Endothelial cell of umbilical vein (primary cell): ENCODE results near the gene RPS21. TPM values are rescaled to one million over a fixed set of nuclear protein-coding genes. Genes with fewer than 3 reads are reported as not detected.

Experiments used
- BruUV-seq: library from RNA; stranded (reverse); fragments of 400-500 nt; replicated peaks from 2 replicates; lab custom pipeline; 2021; lab: Mats Ljungman, UMichigan
- CTCF ChIA-PET: fragments of 300-600, 350-600 bp; sonication (Branson Sonifier 250); formaldehyde crosslinking; loops from one replicate; lab custom pipeline; 2021; ENCODE audit warnings: antibody characterized with exemption, inconsistent platforms; lab: Charles Lee
- POLR2A ChIA-PET: fragments of 300-600, 350-600 bp; sonication (Branson Sonifier 250); formaldehyde crosslinking; loops from one replicate; lab custom pipeline; 2021; ENCODE audit warnings: antibody characterized with exemption, inconsistent platforms; lab: Charles Lee
- DNase-seq: peaks from one replicate; pipeline ENCODE4 v3.0.0-alpha.2; 2011; ENCODE audit warnings: low read depth, low spot score
- FAIRE-seq: peaks from 2 replicates; lab custom pipeline; 2011; peaks lifted over from hg19 to GRCh38; lab: Jason Lieb, UNC
- H2AFZ ChIP-seq: 2 replicates; pipeline ENCODE4 v1.6.0; 2012; ENCODE audit warnings: low read depth, low read length, control low read depth, inconsistent platforms
- H3K27ac ChIP-seq: 2 replicates; pipeline ENCODE4 v1.5.1; 2011; ENCODE audit warnings: low read depth, mild to moderate bottlenecking, control low read depth, low read length, moderate library complexity; ENCODE audit not compliant: insufficient read depth
- H3K27me3 ChIP-seq, 2 experiments: 2 replicates each; pipeline versions ENCODE4 v1.6.0 to v1.6.1; 2011; ENCODE audit warnings: low read length in 2 of 2, mixed read lengths in 1 of 2; ENCODE audit not compliant: control insufficient read depth in 2 of 2, insufficient read depth in 2 of 2
- H3K36me3 ChIP-seq, 2 experiments: 2 replicates in 1 of 2; 3 replicates in 1 of 2; pipeline ENCODE4 v1.5.1; 2011; ENCODE audit warnings: low read length in 2 of 2, mild to moderate bottlenecking in 1 of 2, moderate library complexity in 1 of 2; ENCODE audit not compliant: control insufficient read depth in 2 of 2, insufficient read depth in 2 of 2; ENCODE audit errors: extremely low read depth in 1 of 2
- H3K4me1 ChIP-seq: 3 replicates; pipeline ENCODE4 v1.5.1; 2011; ENCODE audit warnings: mild to moderate bottlenecking, low read length; ENCODE audit not compliant: control insufficient read depth, insufficient read depth; ENCODE audit errors: extremely low read depth
- H3K4me2 ChIP-seq: 2 replicates; pipeline ENCODE4 v1.6.1; 2011; ENCODE audit warnings: low read length, control low read depth, mixed read lengths; ENCODE audit not compliant: insufficient read depth
- H3K4me3 ChIP-seq, 3 experiments: fragments of 200-600 bp in 1 of 3; sonication (generic), shearing (Covaris generic) in 1 of 3; replicated peaks in 1 of 3; 2 replicates each; pipeline ENCODE4 v1.5.1; 2011 to 2016; ENCODE audit warnings: control low read depth in 3 of 3, low read length in 3 of 3, mild to moderate bottlenecking in 2 of 3, inconsistent platforms in 1 of 3, low read depth in 1 of 3, moderate library complexity in 1 of 3; ENCODE audit not compliant: insufficient read depth in 1 of 3
- H3K79me2 ChIP-seq: 2 replicates; pipeline ENCODE4 v1.6.0; 2012; ENCODE audit warnings: low read length, inconsistent platforms; ENCODE audit not compliant: control insufficient read depth, insufficient read depth
- H3K9ac ChIP-seq: replicated peaks from 2 replicates; pipeline ENCODE3; 2011; ENCODE audit warnings: low read length, control low read depth; ENCODE audit not compliant: insufficient read depth; ENCODE audit errors: extremely low read depth
- H3K9me1 ChIP-seq: replicated peaks from 3 replicates; pipeline ENCODE4 v1.6.0; 2011; ENCODE audit warnings: mild to moderate bottlenecking, low read length; ENCODE audit not compliant: control insufficient read depth, insufficient read depth; ENCODE audit errors: extremely low read depth
- H3K9me3 ChIP-seq: replicated peaks from 2 replicates; pipeline ENCODE4 v1.5.1; 2012; ENCODE audit warnings: low read length, inconsistent platforms; ENCODE audit not compliant: control insufficient read depth, insufficient read depth
- H4K20me1 ChIP-seq: replicated peaks from 2 replicates; pipeline ENCODE3; 2011; ENCODE audit warnings: mild to moderate bottlenecking, low read length; ENCODE audit not compliant: control insufficient read depth, insufficient read depth; ENCODE audit errors: extremely low read depth
- EZH2 ChIP-seq: IDR thresholded peaks from 2 replicates; pipeline ENCODE4 v1.6.1; 2012; ENCODE audit warnings: borderline replicate concordance, low read depth, mild to moderate bottlenecking, moderate library complexity, low read length, inconsistent platforms; ENCODE audit not compliant: severe bottlenecking
- FOS ChIP-seq: IDR thresholded peaks from 2 replicates; pipeline ENCODE4 v1.6.1; 2011; ENCODE audit warnings: mild to moderate bottlenecking, low read length, moderate library complexity, borderline replicate concordance; ENCODE audit not compliant: insufficient read depth
- GATA2 ChIP-seq: IDR thresholded peaks from 2 replicates; pipeline ENCODE4 v1.7.0; 2011; ENCODE audit warnings: low read depth, mild to moderate bottlenecking, moderate library complexity, mixed read lengths, low read length; ENCODE audit not compliant: insufficient read length, insufficient read depth
- JUN ChIP-seq: IDR thresholded peaks from 2 replicates; pipeline ENCODE4 v1.6.1; 2011; ENCODE audit warnings: borderline replicate concordance, low read depth; ENCODE audit not compliant: insufficient read length, insufficient read depth
- MYC ChIP-seq: IDR thresholded peaks from one replicate; pipeline ENCODE4 v1.6.1; 2011; ENCODE audit warnings: mild to moderate bottlenecking, low read depth, low read length
- POLR2A ChIP-seq: IDR thresholded peaks from 2 replicates; pipeline ENCODE4 v1.6.1; 2012; ENCODE audit warnings: low read depth, mild to moderate bottlenecking, control low read depth, low read length
- POLR2AphosphoS5 ChIP-seq: IDR thresholded peaks from 2 replicates; pipeline ENCODE4 v1.6.1; 2012; ENCODE audit warnings: low read depth, mild to moderate bottlenecking, control low read depth, low read length, moderate library complexity; ENCODE audit not compliant: insufficient read depth
- dilution Hi-C: fragments of 300-500 bp; cut with MboI; formaldehyde crosslinking; loops from one replicate; pipeline ENCODE4 v1.15.0; 2019; ENCODE audit warnings: low sequenced_read_pairs; ENCODE audit not compliant: extremely low pct_ligation_motif_present
- intact Hi-C: fragments of 100-400 bp; cut with micrococcal nuclease; formaldehyde crosslinking; loops from one replicate; pipeline ENCODE4 v1.10.0; 2022
- polyA plus RNA-seq, 4 experiments: library from polyadenylated mRNA; depleted of rRNA in 3 of 4; stranded (reverse) in 3 of 4; unstranded in 1 of 4; fragments of >200 nt; gene quantifications; 2 replicates each; pipeline versions ENCODE4 v1.2.1 to v1.2.3, GENCODE V29; 2011 to 2012; ENCODE audit warnings: missing spikeins in 1 of 4
- total RNA-seq: library from RNA; stranded (reverse); gene quantifications from 2 replicates; pipeline ENCODE4 v1.2.3, GENCODE V29; 2021
- TF ChIP-seq, protein P1 (sequence below), 2 donors: IDR thresholded peaks; 1 replicate in 1 of 2; 2 replicates in 1 of 2; pipeline ENCODE4 v1.5.1; 2011; ENCODE audit warnings: low read length in 2 of 2, mild to moderate bottlenecking in 2 of 2, moderate library complexity in 2 of 2, control low read depth in 1 of 2, inconsistent platforms in 1 of 2, low read depth in 1 of 2; ENCODE audit not compliant: insufficient read depth in 1 of 2; ENCODE audit errors: extremely low read depth in 1 of 2
- TF ChIP-seq, protein P2 (sequence below): IDR thresholded peaks from 2 replicates; pipeline ENCODE4 v1.6.1; 2011; ENCODE audit not compliant: insufficient read depth, insufficient read length

The RPS21 gene
- total and polyA plus RNA-seq, 2 donors (not counting 3 experiments of a cell fraction or from before 2014, with no cell fraction given), result 1,644 to 7,710 TPM

DNA sequence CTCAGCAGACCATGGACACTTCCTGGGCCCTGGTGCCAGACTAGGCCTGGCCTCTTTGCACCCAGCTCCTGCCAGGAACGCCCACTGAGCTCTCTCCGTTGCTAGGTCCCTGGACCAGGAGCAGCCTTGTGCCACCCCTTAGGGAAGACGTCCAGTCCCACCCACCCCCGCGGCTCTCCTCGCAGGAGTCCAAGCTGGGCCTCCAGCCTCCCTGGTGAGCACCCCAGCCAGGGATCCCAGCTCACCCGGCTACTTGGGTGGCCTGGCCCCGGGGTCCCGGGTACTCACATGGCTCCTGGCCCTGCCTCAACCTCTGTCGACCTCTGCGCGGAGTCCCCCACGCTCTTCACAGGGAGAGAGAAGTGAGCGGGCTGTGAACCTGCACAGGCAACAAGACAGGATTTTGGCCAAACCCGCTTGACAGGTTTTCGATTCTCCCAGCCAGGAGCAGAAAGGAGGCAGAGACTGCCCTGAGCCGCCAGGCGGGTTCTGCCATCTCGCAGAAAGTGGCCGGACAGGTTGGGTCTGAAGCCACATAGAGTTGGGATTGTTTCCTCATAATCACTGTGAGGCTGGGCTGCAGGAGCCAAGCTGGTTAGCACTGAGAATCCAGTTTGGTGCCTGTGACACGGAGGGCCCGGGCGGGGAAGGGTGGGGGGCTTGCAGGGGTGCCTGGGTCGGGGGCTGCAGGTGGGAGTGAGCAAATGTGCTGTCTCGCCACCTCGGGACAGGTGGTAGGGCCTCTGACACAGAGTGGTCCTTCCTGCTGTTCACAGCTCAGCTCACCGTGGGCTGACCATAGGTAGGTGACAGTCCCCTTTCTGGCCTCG, 40.5 kb downstream of the RPS21 start, which contains the start of gene RBBP8NL:
Gene RBBP8NL, minus strand, starts transcription at position 368 of the 830 bp plus-strand sequence. CDS start 7,892 bp downstream, outside the sequence.
- no peaks in the 10 kb centered on the region for H3K9me3 ChIP-seq
- H2AFZ ChIP-seq, result no peak within 1 kb of the TSS
- H3K4me3 ChIP-seq, result no peak within 1 kb of the TSS
- no peaks in the 10 kb centered on the region for H4K20me1 ChIP-seq
- CTCF ChIA-PET, result interaction anchor here (1.0 to 1.6 kb wide), 2 partner anchors 17 to 73 kb away, joined by 3 to 6 read pairs; no protein-coding TSS in a partner anchor
- DNase-seq, result no peak
- TF ChIP-seq, protein P1, sequence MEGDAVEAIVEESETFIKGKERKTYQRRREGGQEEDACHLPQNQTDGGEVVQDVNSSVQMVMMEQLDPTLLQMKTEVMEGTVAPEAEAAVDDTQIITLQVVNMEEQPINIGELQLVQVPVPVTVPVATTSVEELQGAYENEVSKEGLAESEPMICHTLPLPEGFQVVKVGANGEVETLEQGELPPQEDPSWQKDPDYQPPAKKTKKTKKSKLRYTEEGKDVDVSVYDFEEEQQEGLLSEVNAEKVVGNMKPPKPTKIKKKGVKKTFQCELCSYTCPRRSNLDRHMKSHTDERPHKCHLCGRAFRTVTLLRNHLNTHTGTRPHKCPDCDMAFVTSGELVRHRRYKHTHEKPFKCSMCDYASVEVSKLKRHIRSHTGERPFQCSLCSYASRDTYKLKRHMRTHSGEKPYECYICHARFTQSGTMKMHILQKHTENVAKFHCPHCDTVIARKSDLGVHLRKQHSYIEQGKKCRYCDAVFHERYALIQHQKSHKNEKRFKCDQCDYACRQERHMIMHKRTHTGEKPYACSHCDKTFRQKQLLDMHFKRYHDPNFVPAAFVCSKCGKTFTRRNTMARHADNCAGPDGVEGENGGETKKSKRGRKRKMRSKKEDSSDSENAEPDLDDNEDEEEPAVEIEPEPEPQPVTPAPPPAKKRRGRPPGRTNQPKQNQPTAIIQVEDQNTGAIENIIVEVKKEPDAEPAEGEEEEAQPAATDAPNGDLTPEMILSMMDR (IDR thresholded peaks at IDR 0.05; ENCODE audit: extremely low read depth in 1 of 2, insufficient read depth in 1 of 2, low read depth in 1 of 2, low read length in 2 of 2), result no peak
- no peak for TF ChIP-seq MYC
- no peak for TF ChIP-seq JUN
- TF ChIP-seq, protein P2, sequence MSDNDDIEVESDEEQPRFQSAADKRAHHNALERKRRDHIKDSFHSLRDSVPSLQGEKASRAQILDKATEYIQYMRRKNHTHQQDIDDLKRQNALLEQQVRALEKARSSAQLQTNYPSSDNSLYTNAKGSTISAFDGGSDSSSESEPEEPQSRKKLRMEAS, result no peak
- TF ChIP-seq POLR2AphosphoS5, result no peak
- TF ChIP-seq FOS, result no peak
- no peak for TF ChIP-seq GATA2
- TF ChIP-seq POLR2A, result no peak
- TF ChIP-seq EZH2, result no peak
- no peaks in the 10 kb centered on the region for H3K4me1 ChIP-seq
- intact Hi-C loops, result no loop called here
- no peak within 1 kb of the TSS for H3K9ac ChIP-seq
- FAIRE-seq, result no peak
- H3K79me2 ChIP-seq, result no peaks in the 10 kb centered on the region
- H3K4me2 ChIP-seq, result no peak within 1 kb of the TSS
- no peaks in the 10 kb centered on the region for H3K36me3 ChIP-seq
- no TSS peak for BruUV-seq
- no peaks in the 10 kb centered on the region for H3K9me1 ChIP-seq
- H3K27ac ChIP-seq, result no peak within 1 kb of the TSS
- POLR2A ChIA-PET, result no interaction called here
- H3K27me3 ChIP-seq, result peaks cover 0 to under 1% of the 10 kb centered on the region in 2 experiments
- dilution Hi-C loops, result no loop called here
